ENCODE results near the gene KDM3B.

KDM3B gene

DNA sequence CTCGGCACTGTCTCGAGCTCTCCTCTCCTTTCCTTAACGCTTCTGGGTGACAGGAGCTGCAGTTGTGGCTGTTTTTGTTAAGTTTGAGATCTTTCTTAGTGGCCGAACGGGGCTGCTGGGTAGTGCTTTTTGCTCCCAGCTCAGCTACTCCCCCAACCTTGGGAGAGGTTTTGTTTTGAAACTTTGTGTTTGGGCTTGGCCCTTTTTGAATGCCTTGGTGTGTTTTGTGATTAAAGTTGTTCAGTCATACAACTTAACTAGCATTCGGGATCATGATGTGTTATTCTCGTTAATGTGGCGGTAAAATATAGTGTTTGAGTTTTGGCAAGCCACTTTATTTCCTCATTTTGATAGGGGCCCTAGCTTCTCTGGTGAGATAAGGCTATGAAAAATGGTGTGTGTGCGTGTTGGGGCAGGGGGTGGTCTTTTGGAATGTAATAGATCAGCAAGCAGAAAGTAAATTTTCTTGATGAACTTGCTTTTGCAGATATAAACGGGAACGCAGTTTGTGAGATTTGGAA lies 1.1 kb downstream of the KDM3B start:
- Histone ChIP-seq H3K4me1 (ENCODE audit: insufficient read depth, low read length) (peaks cover 17% of the 10 kb centered on the region), H3K9ac (ENCODE audit: low read depth, low read length) (peak overlapping the region; percentile 93), H4K20me1 (ENCODE audit: insufficient read depth, low read length) (peaks cover 26% of the 10 kb centered on the region; the same call in 1 of the 2 replicates), H3K36me3 (ENCODE audit: insufficient read depth, low read length) (peaks cover 15% of the 10 kb centered on the region), H3K9me3 (ENCODE audit: insufficient read depth, low read length, severe bottlenecking) (peaks cover 4% of the 10 kb centered on the region), H3K4me3 (ENCODE audit: low read depth in 1 of 2, low read length in 2 of 2) (peak overlapping the region; percentile 88 to 96), H3K27me3 (ENCODE audit: insufficient read depth, low read length, poor library complexity) (no peaks in the 10 kb centered on the region), H3K79me2 (ENCODE audit: insufficient read depth, low read length) (peaks cover 60% of the 10 kb centered on the region), H2AFZ (ENCODE audit: low read depth, low read length) (peak overlapping the region; percentile 74), H3K4me2 (ENCODE audit: insufficient read depth, low read length) (peak overlapping the region; percentile 72), H3K27ac (ENCODE audit: low read length) (peak overlapping the region; percentile 89)
- ATAC-seq (ENCODE audit: insufficient read depth, low read depth) (no peak), DNase-seq (no peak)
- TF ChIP-seq, protein P1, sequence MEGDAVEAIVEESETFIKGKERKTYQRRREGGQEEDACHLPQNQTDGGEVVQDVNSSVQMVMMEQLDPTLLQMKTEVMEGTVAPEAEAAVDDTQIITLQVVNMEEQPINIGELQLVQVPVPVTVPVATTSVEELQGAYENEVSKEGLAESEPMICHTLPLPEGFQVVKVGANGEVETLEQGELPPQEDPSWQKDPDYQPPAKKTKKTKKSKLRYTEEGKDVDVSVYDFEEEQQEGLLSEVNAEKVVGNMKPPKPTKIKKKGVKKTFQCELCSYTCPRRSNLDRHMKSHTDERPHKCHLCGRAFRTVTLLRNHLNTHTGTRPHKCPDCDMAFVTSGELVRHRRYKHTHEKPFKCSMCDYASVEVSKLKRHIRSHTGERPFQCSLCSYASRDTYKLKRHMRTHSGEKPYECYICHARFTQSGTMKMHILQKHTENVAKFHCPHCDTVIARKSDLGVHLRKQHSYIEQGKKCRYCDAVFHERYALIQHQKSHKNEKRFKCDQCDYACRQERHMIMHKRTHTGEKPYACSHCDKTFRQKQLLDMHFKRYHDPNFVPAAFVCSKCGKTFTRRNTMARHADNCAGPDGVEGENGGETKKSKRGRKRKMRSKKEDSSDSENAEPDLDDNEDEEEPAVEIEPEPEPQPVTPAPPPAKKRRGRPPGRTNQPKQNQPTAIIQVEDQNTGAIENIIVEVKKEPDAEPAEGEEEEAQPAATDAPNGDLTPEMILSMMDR (IDR thresholded peaks at IDR 0.05; ENCODE audit: borderline replicate concordance, extremely low read depth, low read length, poor library complexity, severe bottlenecking) = no peak
- no peak for TF ChIP-seq EZH2 (IDR thresholded peaks at IDR 0.05; ENCODE audit: borderline replicate concordance, low read depth, low read length, severe bottlenecking)

DNA sequence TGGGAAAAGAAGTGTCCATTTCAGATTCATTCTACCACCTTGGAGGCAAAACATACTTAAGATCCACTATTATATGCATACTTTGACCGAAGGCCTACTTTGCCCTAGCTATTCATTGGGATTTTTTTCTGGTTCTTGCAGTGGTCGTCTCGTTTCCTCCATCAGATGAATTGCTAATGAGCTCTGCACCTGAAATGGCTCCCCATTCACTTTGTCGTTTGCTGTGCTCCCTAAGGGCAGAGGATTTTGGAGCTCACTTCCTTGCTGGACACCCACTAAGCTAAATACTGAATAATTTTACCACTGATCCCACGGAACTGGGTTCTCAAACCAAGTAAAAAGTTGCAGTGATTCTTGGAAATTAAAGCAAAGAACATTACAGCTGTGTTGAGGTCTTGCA lies 1.9 kb downstream of the KDM3B start:
- peak overlapping the region; percentile 93 for H3K9ac ChIP-seq (ENCODE audit: low read depth, low read length)

DNA sequence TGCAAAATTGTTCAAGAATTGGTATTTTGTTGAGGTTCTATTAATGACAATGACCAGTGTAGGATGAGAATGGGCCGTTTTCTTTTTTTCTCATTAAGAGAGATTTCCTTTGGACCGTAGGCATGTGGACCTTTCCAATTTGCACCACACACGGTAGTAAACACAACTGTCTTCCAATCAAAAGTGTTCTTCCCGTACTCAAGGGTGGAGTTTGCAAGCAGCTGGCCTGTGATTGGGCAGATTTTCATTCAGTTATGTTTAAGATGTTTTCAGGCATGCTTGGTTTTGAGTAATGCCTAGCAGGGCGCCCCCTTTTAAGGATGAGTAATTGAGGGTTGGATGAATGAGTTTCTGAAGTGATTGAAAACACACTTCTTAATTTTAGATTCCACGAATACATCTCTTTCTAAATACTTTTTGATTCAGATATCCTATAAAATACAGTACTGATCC lies 2.5 kb downstream of the KDM3B start:
- Histone ChIP-seq H3K27me3 (ENCODE audit: insufficient read depth, low read length, poor library complexity) (no peaks in the 10 kb centered on the region), H3K9ac (ENCODE audit: low read depth, low read length) (no peak overlapping the region), H3K27ac (ENCODE audit: low read length) (peak overlapping the region; percentile 89; the same call in 1 of the 2 replicates), H4K20me1 (ENCODE audit: insufficient read depth, low read length) (peaks cover 29% of the 10 kb centered on the region; the same call in 1 of the 2 replicates), H2AFZ (ENCODE audit: low read depth, low read length) (no peak overlapping the region), H3K9me3 (ENCODE audit: insufficient read depth, low read length, severe bottlenecking) (peaks cover 4% of the 10 kb centered on the region), H3K4me2 (ENCODE audit: insufficient read depth, low read length) (peak overlapping the region; percentile 72), H3K4me1 (ENCODE audit: insufficient read depth, low read length) (peaks cover 17% of the 10 kb centered on the region), H3K79me2 (ENCODE audit: insufficient read depth, low read length) (peaks cover 71% of the 10 kb centered on the region), H3K4me3 (ENCODE audit: low read depth in 1 of 2, low read length in 2 of 2) (peak overlapping the region; percentile 1 to 88; a peak in 3 of 4 replicates), H3K36me3 (ENCODE audit: insufficient read depth, low read length) (peaks cover 7% of the 10 kb centered on the region; the same call in 1 of the 2 replicates)
- DNase-seq (peak; percentile 27), ATAC-seq (ENCODE audit: insufficient read depth, low read depth) (no peak)
- TF ChIP-seq, protein P1 (IDR thresholded peaks at IDR 0.05; ENCODE audit: borderline replicate concordance, extremely low read depth, low read length, poor library complexity, severe bottlenecking) = no peak
- no peak for TF ChIP-seq EZH2 (IDR thresholded peaks at IDR 0.05; ENCODE audit: borderline replicate concordance, low read depth, low read length, severe bottlenecking)

More for the DNA sequence above, 1.9 kb downstream of the KDM3B start:
- TF ChIP-seq EZH2 (IDR thresholded peaks at IDR 0.05; ENCODE audit: borderline replicate concordance, low read depth, low read length, severe bottlenecking) = no peak
- TF ChIP-seq, protein P1 (IDR thresholded peaks at IDR 0.05; ENCODE audit: borderline replicate concordance, extremely low read depth, low read length, poor library complexity, severe bottlenecking) = no peak
- H2AFZ ChIP-seq (ENCODE audit: low read depth, low read length) = no peak overlapping the region
- H3K36me3 ChIP-seq (ENCODE audit: insufficient read depth, low read length) = peaks cover 7% of the 10 kb centered on the region; the same call in 1 of the 2 replicates
- no peaks in the 10 kb centered on the region for H3K27me3 ChIP-seq (ENCODE audit: insufficient read depth, low read length, poor library complexity)
- peaks cover 4% of the 10 kb centered on the region for H3K9me3 ChIP-seq (ENCODE audit: insufficient read depth, low read length, severe bottlenecking)
- H3K4me1 ChIP-seq (ENCODE audit: insufficient read depth, low read length) = peaks cover 17% of the 10 kb centered on the region
- peak overlapping the region; percentile 88 to 96; a peak in 3 of 4 replicates for H3K4me3 ChIP-seq (ENCODE audit: low read depth in 1 of 2, low read length in 2 of 2)
- peak overlapping the region; percentile 72 for H3K4me2 ChIP-seq (ENCODE audit: insufficient read depth, low read length)
- ATAC-seq (ENCODE audit: insufficient read depth, low read depth) (no peak), DNase-seq (no peak)
- H3K27ac ChIP-seq (ENCODE audit: low read length) = peak overlapping the region; percentile 89; the same call in 1 of the 2 replicates
- H3K79me2 ChIP-seq (ENCODE audit: insufficient read depth, low read length) = peaks cover 65% of the 10 kb centered on the region
- peaks cover 27% of the 10 kb centered on the region; the same call in 1 of the 2 replicates for H4K20me1 ChIP-seq (ENCODE audit: insufficient read depth, low read length)
